Ovary (tissue), 9 donors: ENCODE measurements around the gene EXOSC3. TPM values are rescaled to one million over a fixed set of nuclear protein-coding genes. Genes with fewer than 3 reads are reported as not detected.
"Not testable (repeated sequence)": the region's sequence is repeated elsewhere in the genome, so short reads cannot be mapped to it uniquely, and the experiment has no call there.

Experiments
- DNase-seq, 5 donors: peaks; one replicate each; pipeline ENCODE4 v3.0.0-alpha.2; 2019 to 2020
- H3K27ac ChIP-seq, 2 donors: fragments of 200-600 bp; one replicate each; pipeline versions ENCODE4 v1.5.1 to v1.8.0; 2019 to 2022
- H3K27me3 ChIP-seq: fragments of 200-600 bp; one replicate; pipeline ENCODE4 v1.8.0; 2022
- H3K36me3 ChIP-seq: fragments of 200-600 bp; sonication (generic); one replicate; pipeline ENCODE4 v1.5.1; 2019
- H3K4me1 ChIP-seq: one replicate; pipeline ENCODE4 v1.8.1; 2013; ENCODE audit warnings: mild to moderate bottlenecking, moderate library complexity; ENCODE audit not compliant: insufficient read depth
- H3K4me3 ChIP-seq: fragments of 200-600 bp; sonication (generic); one replicate; pipeline ENCODE4 v1.5.1; 2017
- H3K9me3 ChIP-seq, 2 donors: fragments of 200-600 bp in 1 of 2; sonication (generic) in 1 of 2; one replicate each; pipeline versions ENCODE4 v1.5.1 to v1.8.1; 2013 to 2019; ENCODE audit warnings: mild to moderate bottlenecking in 1 of 2, moderate library complexity in 1 of 2
- CTCF ChIP-seq, 3 donors: fragments of 450-650 bp in 2 of 3; fragments of 200-600 bp in 1 of 3; IDR thresholded peaks; one replicate each; pipeline versions ENCODE4 v1.5.1 to v1.8.0; 2016 to 2022; ENCODE audit warnings: antibody characterized with exemption in 3 of 3, mild to moderate bottlenecking in 1 of 3
- EP300 ChIP-seq: sonication (generic); formaldehyde crosslinking; IDR thresholded peaks from one replicate; pipeline ENCODE4 v1.6.1; 2017; ENCODE audit warnings: antibody characterized with exemption
- POLR2A ChIP-seq: fragments of 450-650 bp; IDR thresholded peaks from one replicate; pipeline ENCODE4 v1.6.1; 2017; ENCODE audit warnings: antibody characterized with exemption, mild to moderate bottlenecking, moderate library complexity
- WGBS, 3 donors: extraction: QIAGEN DNeasy Blood & Tissue Kit in 1 of 3; methylation state at CpG; one replicate each; pipeline versions ENCODE4 v1.1.5 to v1.1.7; 2013 to 2017; 5-methylcytosine and 5-hydroxymethylcytosine counted together
- intact Hi-C, 4 donors: fragments of 100-400 bp; cut with DNase I; formaldehyde crosslinking; loops; one replicate each; pipeline versions ENCODE4 v1.11.0 to v1.15.1; 2022 to 2023
- polyA plus RNA-seq, 2 donors: library from polyadenylated mRNA; stranded (reverse); fragments of 200-250 nt in 1 of 2; fragments of 350-450 nt in 1 of 2; fragmentation: Illumina TruSeq in 1 of 2; extraction: RNeasy Lipid Tissue Mini Kit (QIAGEN cat#74804) in 1 of 2; gene quantifications; one replicate each; pipeline ENCODE4 v1.2.3, GENCODE V29; 2013 to 2014
- total RNA-seq, 7 donors: library from RNA; depleted of rRNA in 2 of 7; stranded (reverse); fragments of >200 nt in 2 of 7; fragmentation: NEBNext Ultra II Directional in 3 of 7; extraction: Animal tissue kit (Norgen Biotek cat#: 25700) in 3 of 7; gene quantifications; one replicate each; pipeline versions ENCODE4 v1.1.0 to v1.2.4, GENCODE V29; 2016 to 2023
- donor health status: DM: no; HTN: no; CAD: no; lungs with moderate emphysema.
- donor health status: DM: no; HTN: no; CAD: no.
- donor health status: Bipolar disorder and iron deficiency.
- donor health status: DM: yes; HTN: yes; CAD: no.
- donor health status: DM: no; HTN: no; CAD: no.
- donor health status: DM: yes; HTN: yes; CAD: no.

Gene EXOSC3
- total and polyA plus RNA-seq, 9 donors: 21.1 to 40.0 (median 34.5) TPM

- no peaks in the 10 kb centered on the region for H3K27me3 ChIP-seq
- intact Hi-C loops: no loop called here
- DNase-seq: no peak
- no peaks in the 10 kb centered on the region for H3K36me3 ChIP-seq
- no peak for TF ChIP-seq POLR2A
- no peak for TF ChIP-seq EP300
- TF ChIP-seq CTCF (IDR thresholded peaks at IDR 0.05): no peak
- H3K4me3 ChIP-seq: no peak overlapping the region
- no peak overlapping the region for H3K27ac ChIP-seq
- WGBS, 3 donors: 73 to 87% (median 81%) methylated on average over 3 of the region's 3 CpGs
- no peaks in the 10 kb centered on the region for H3K9me3 ChIP-seq
- no peaks in the 10 kb centered on the region for H3K4me1 ChIP-seq
Measured at GRCh38 chr9:37769995-37770394, 14.9 kb downstream of the EXOSC3 start.

GRCh38 chr9:37769306-37769705 is 15.6 kb downstream of the EXOSC3 start:
- Histone ChIP-seq H3K27me3 (no peaks in the 10 kb centered on the region), H3K4me1 (no peaks in the 10 kb centered on the region), H3K9me3 (no peaks in the 10 kb centered on the region), H3K36me3 (no peaks in the 10 kb centered on the region), H3K4me3 (no peak overlapping the region), H3K27ac (no peak overlapping the region)
- no peak for DNase-seq
- 77 to 94% (median 90%) methylated on average over 5 of the region's 5 CpGs for WGBS, 3 donors
- TF ChIP-seq CTCF (IDR thresholded peaks at IDR 0.05) (no peak), EP300 (no peak), POLR2A (no peak)
- intact Hi-C loops: no loop called here

GRCh38 chr9:37765263-37765662 is 19.6 kb downstream of the EXOSC3 start:
- WGBS, 3 donors: 83 to 98% (median 95%) methylated on average over 6 of the region's 6 CpGs
- intact Hi-C loops: not testable (repeated sequence)

GRCh38 chr9:37761511-37761910 is 23.4 kb downstream of the EXOSC3 start:
- no peaks in the 10 kb centered on the region for H3K9me3 ChIP-seq
- intact Hi-C loops: no loop called here
- no peaks in the 10 kb centered on the region for H3K36me3 ChIP-seq
- 13 to 46% (median 20%) methylated on average over 3 of the region's 3 CpGs for WGBS, 3 donors
- H3K27me3 ChIP-seq: no peaks in the 10 kb centered on the region
- TF ChIP-seq CTCF (IDR thresholded peaks at IDR 0.05) (no peak), EP300 (no peak), POLR2A (no peak)
- DNase-seq: no peak
- no peak overlapping the region for H3K27ac ChIP-seq
- H3K4me1 ChIP-seq: no peaks in the 10 kb centered on the region
- no peak overlapping the region for H3K4me3 ChIP-seq

More at GRCh38 chr9:37765263-37765662, 19.6 kb downstream of the EXOSC3 start:
- H3K4me1 ChIP-seq, H3K4me3 ChIP-seq, H3K27ac ChIP-seq, DNase-seq, H3K36me3 ChIP-seq, H3K9me3 ChIP-seq, H3K27me3 ChIP-seq: not testable (repeated sequence)

- Histone ChIP-seq H3K36me3 (no peaks in the 10 kb centered on the region), H3K27ac (no peak overlapping the region), H3K9me3 (no peaks in the 10 kb centered on the region), H3K4me3 (no peak overlapping the region), H3K27me3 (no peaks in the 10 kb centered on the region), H3K4me1 (no peaks in the 10 kb centered on the region)
- 87 to 90% (median 90%) methylated on average over 7 of the region's 7 CpGs for WGBS, 3 donors
- TF ChIP-seq EP300: no peak
- no peak for TF ChIP-seq POLR2A
- no peak for TF ChIP-seq CTCF (IDR thresholded peaks at IDR 0.05)
- intact Hi-C loops: no loop called here
- no peak for DNase-seq
Measured at GRCh38 chr9:37760416-37761161, 24.3 kb downstream of the EXOSC3 start.
